ENCODE results near the gene JPH4.
"Not testable (repeated sequence)": the region's sequence is repeated elsewhere in the genome, so short reads cannot be mapped to it uniquely, and the experiment has no call there.

JPH4 gene

DNA sequence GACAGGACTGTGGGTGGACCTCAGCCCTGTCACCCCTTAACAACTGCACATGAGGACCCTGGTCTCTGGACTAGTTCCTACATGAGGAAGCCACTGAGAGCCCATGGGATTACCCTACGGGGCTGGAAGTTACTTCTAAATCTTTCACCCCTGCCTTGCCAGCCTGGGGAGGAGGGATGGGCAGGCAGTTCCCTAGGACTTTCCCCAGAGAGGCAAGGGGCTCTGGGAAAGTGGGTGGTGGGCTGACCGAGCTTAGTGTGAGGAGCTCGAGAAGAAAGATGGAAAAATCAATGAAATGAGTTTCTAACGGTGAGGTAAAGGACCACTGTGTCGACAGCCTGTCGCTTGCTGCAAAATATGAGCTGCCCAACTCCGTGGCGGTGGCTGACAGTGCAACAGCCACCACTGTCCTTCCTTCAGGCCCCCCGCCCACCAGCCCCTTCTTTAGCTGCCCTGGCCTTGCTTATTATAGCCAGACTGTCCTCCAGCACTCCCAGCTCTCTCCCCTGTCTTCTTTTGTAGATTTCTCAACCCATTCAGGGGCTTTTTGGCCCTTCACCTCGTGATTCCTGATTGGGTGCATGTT lies 32.0 kb downstream of the JPH4 start:
- no peak for DNase-seq (ENCODE audit: low read depth)

DNA sequence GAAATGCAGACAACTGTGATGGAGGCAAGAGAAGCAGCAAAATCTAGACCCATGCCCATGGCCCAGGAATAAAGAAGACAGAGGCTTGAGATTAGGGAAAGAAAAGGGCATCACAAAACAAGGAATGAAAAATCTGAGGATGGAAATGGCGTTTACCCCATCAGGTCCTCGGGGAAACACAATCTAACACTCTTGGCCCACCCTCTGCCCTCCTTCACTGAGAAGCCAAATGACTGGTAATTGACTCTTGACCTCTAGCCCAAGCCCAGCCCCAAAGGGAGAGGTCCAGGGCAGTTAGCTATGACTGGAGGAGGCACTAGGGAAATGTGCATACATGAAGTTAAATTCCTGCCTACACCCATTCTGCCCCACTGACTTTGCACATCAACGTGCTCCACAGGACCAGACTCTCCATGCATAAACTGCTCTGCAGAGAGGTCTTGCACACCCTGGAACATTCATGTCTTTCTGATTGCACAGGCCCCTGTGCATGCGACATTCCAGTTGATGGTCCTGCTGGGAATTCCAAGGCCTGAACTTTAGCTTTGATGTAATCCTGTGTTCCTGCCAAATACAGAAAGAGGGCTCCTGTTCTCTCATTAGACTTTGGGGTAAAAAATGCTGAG lies 32.7 kb downstream of the JPH4 start:
- no peak for DNase-seq (ENCODE audit: low read depth)

DNA sequence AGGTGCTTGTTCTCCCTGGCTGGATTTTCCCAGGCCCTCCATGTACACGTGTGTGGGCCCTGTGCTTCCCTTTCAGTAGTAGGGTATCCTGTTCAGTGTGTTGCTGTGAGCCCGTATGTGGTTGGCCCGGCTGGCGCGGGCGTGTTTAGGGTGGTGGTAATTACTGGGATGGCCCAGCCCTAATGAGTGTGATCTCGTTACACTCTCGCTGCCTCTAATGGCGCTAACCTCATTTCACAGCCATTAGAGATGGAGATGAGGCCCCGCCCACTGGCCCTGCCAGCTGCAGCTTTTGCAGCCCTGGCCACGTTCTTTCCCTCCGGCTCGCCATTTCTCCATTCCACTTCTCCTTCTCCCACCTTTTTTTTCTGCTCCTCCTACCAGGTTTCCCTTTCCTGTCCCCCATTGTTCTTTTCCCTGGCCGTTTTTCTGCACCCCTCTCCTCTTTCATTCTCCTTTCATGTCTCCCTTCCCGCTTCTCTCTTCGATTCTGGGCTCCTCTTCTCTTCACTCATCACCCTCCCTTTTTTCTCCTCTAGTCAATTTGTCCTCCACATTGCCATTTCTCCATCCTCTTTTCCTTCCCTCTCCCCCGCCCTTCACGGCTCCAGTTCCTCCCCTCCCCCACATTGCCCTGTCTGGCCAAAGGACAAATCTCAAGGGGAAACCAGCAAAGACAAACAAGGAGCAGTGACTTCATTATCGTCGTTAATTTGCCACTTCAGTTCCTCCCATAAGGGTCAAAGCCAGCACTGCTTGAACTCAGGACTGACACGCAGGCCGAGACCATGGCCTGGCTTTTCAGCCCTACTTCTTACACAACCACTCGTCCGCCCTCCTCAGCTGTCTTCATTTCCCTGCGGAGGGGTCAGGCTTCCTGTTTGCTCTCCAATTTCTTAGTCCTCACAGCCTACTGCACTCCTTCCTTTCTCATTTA lies 33.8 kb downstream of the JPH4 start:
- DNase-seq (ENCODE audit: low read depth), result no peak

DNA sequence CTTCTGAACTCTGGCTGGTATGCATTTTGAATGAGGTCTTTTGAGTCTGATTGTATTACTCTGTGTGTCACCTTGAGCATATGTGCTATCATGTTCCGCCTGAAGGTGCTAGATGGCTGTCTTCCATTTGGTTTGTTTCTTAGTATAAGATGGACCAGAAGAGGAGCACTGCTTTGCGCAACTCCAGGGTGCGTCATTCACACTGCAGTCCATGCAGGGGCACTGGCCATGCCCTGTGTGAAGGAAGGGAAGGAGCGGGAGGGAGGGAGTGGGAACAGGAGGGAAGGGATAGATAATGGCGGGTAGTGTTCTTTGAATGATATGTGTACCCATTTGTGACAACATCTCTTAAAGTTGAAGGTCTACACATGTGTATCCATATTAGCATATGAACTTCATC lies 35.2 kb downstream of the JPH4 start:
- no peak for DNase-seq (ENCODE audit: low read depth)

DNA sequence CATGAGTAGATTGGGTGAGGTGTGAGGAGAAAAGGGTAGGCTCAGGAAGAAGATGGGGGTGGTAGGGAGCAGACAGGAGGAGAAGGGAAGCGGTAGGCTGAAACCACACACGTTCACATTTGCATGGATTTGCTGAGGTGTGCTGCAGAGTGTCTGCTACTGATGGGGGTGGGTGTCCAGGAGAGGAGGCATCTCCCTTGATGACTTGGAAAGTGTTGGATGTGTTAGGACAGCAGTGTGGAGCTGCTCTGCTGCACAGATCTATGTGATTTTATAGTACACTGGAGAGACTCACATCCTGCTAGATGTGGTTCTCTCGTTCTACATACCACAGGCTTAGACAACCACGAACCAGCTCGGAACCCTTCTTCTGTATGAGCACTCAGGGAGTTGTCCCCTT lies 36.3 kb downstream of the JPH4 start:
- no peak for DNase-seq (ENCODE audit: low read depth)

DNA sequence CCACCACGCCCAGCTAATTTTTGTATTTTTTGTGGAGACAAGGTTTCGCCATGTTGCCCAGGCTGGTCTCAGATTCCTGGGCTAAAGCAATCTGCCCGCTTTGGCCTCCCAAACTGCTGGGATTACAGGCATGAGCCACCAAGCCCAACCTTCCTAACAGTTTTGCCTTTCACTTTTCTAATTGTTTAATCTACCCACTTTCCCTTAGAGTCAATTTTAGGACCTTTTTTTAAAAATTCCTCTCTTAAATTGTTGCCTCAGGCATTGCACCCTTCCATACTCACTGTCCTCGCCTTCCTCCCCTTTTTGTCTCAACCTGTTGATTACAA lies 38.5 kb downstream of the JPH4 start:
- no peak for DNase-seq (ENCODE audit: low read depth)

DNA sequence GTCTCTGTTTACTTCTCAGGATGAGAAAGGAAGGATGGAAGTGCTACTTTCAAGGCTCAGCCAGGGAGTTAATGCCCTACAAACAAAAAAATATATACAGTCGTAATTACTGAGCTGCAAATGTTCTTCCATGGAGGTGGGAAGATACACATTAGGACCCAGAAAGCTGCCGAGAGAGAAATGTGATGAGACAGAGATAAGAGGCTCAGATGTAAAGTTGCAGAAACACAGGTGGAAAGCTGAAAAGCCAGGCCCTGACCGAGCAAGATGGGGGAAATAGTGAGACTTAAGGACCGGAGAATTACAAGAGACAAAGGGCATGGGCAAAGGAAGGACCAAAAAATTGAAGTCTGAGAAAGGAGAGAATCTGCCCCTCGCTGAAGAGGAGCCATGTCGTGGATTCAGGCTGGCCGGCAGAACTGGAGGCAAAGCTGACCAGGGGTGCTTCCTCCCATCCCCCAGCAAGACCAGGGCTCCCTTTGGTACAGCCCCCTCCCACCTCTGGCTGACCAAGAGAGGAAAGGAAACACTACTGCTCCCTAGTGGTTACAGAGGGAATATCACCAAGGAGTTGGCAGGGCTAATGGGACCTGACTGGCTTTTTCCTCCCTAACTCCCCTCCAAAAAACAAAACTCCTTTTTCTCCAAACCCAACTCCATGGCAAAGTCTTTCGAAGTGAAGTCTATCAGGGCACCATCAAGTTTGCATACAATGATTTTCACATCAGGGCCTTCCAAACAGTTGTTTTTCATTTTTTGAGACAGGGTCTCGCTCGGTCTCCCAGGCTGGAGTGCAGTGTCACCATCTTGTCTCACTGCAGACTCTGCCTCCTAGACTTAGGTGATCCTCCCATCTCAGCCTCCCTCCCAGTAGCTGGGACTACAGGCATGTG lies 39.1 kb downstream of the JPH4 start:
- DNase-seq (ENCODE audit: low read depth), result no peak

DNA sequence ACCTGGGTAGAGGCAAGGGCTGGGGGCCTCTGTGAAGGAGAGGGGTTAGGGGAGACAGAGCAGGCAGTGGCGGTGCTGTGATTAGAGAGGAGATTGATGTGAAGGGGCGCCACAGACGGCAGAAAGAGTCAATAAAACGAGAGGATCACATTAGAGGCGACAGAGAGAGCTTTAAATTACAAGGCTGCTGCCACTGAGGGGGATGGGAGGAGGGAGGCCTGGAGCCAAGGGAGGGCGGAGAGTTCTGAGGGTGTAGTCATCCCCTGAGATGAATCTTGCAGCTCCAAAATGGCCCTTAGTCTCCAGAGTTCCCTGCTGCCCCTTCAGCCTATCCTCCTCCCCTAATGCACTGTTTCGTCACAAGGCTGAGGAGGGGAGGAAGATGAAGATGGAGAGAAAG lies 39.8 kb downstream of the JPH4 start:
- no peak for DNase-seq (ENCODE audit: low read depth)

DNA sequence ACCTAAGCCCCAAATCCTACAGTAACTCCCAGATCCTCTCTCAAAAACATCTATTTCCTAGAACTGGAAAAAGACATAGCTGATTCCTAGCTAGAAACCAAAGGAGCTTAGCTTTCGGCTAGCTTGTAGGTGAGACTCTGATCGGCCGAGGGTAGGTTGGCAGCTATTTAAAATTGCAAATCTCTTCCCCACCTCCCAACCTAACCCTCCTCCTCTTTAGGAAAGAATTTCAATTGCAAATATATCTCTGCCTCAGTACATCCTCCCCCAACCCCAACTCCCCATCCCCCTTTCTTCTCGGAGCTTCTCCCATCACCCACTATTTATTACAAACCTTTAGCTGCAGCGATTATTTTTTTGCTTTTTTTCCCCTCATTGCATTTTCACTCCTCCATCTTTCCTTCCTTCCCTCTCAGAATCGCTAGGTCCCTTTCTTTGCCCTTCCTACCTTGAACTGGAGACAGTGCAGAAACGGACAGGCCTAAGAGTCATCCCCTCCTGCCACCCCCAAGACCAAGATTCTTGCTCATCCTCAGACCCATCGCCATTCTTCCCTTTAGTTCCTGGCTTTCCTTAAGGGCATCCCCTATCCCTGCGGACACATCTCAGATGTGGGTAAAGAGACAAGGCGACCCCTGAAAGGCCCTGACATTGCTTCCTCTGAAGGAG lies 40.4 kb downstream of the JPH4 start:
- no peak for DNase-seq (ENCODE audit: low read depth)

DNA sequence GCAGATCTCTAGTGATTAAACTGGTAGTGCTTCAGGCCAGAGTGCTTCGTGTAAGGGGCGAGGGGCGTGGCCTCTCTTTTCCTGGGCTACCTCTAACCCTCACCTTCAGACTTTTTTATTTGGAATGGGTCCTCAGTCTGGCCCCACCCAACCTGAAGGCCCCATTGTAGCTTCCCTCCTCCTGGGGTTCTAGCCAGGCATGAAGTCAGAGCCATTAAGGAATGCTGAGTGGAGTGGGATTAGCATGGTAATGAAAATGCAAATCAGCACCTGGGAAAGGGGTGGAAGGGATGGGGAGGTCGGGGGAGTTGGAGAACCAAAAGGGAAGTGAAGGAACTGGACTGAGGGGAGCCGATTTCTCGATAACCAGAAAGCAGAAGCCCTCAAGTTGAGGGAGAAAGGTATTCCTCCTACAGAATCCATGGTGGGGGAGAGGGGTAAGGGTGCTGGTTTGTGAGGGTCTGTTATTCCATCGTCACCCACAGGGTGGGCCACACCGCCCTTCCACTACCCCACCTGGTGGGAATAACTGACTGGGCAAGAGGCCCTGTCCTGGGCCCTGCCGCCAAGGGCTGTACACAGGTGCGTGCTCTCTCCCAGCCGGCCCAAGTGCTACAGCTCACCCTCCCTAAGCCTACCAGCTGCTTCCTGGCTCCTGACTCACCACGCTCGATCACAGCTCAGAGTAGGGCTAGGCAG lies 41.1 kb downstream of the JPH4 start:
- DNase-seq (ENCODE audit: low read depth), result no peak

DNA sequence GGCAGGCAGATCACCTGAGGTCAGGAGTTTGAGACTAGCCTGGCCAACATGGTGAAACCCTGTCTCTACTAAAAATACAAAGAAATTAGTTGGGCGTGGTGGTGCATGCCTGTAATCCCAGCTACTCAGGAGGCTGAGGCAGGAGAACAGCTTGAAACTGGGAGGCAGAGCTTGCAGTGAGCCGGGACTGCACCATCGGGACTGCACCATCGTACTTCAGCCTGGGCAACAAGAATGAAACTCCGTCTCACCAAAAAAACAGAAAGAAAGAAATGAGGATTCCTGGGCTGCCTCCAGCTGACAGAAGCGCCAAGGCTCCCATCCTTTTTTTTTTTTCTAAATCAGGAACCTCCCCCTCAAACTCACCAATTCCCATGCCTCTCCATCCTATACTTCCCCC lies 41.7 kb downstream of the JPH4 start:
- DNase-seq (ENCODE audit: low read depth), result not testable (repeated sequence)

DNA sequence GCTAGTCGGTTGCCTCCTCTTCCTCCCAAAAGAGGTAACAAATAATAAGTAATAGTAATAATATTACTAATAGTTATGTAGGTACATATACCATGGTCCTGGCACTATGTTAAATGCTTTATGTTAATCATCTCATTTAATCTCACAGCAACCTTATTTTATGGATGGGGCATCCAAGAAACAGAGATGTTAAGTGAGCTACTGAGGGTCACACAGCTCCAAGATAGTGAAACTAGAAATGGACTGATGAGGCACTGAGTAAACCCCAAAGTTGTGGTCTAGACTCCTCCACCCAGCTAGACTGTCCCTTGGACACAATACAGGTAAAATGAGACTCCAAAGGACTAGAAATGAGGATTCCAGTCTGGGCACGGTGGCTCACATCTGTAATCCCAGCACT lies 42.1 kb downstream of the JPH4 start:
- no peak for DNase-seq (ENCODE audit: low read depth)

DNA sequence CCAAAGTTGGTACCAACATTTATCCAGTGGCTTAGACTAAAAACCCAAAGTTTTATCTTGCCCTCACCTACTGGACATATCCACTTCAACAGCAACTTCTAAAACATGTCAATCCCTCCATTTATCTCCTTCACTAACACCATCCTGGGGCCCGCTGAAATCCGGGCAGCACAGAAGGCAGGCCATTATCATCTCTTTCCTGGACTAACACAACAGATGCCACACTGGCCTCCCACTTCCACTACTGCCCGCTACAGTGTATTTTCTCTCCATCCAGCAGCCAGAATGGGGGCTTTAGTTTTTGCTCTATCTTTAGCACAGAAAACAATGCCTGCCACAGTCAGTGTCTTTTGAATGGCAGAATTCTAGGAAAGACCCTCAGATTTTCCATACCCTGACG lies 42.6 kb downstream of the JPH4 start:
- DNase-seq (ENCODE audit: low read depth), result no peak

DNA sequence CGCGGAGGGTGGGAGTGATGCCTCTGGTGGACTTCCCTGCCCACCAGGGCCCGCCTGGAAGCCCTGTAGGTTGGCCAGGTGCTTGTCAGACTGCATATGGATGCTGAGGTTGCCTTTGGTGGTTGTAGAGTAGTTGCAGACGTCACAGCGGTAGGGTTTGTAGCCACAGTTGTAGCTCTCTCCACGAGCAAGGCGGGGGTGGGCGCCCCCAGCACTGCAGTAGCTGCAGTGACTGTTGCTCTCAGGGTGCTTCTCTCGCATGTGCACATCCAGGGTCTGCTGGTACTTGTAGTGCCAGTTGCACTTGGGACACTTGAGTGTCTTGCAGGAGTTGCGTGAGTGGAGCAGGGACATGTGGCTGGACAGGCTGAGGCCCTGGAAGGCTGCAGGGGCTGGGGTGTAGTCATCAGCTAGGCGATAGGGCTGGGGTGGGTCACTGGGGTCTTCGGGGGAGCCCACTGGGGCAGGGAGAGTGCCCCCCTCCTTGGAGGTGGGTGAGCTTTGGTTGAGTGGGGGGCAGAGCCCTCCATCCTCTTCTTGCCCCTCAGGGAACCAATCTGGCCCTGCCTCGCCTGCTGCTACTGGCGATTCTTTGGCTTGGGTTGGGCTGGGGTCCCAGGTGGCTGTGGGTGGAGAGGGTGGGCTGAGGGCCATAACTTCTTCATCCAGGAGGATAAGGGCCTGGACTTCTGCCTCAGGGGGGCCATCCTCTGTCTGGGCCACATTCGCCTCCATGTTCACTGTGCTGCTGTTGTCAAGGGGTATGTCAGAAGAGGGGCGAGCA lies 44.7 kb downstream of the JPH4 start:
- no peak for DNase-seq (ENCODE audit: low read depth)

DNA sequence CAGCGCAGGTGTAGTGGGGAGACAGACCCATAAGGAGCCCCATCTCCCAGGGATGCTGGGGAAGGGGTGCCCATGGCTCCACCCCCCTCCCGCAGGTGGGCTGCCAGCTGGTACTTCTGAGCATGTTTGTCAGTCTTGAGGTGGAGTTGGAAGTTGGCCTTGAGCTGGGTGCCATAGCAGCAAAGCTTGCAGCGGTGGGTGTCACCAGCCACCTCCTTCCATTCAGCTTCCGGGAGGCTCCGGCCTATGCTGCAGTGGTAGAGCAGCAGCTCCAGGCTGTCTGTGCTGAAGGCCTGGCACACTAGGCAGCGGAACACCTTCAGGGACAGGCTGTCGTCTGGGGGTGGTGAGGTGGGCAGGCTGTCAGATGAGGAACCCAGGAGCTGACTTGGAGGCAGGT lies 45.9 kb downstream of the JPH4 start:
- no peak for DNase-seq (ENCODE audit: low read depth)

DNA sequence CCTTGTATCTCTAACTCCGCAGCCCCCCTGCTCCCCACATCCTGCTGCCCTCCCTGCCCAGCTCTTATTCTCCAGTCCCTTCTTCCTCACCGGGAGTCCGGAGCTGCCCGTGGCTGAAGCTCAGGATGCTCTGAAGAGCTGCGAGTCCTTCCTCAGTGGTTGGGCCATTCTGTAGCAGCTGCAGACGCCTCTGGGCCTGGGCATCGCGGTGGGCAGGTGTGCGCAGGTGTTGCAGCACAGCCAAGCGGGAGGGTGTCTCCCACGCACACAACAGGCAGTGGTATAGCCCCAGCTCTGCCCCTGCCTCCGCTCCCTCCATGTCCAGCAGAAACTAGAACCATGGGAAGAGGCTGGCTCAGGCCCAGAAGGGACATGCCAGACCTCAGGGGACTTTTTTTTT lies 47.2 kb downstream of the JPH4 start:
- DNase-seq (ENCODE audit: low read depth), result no peak

DNA sequence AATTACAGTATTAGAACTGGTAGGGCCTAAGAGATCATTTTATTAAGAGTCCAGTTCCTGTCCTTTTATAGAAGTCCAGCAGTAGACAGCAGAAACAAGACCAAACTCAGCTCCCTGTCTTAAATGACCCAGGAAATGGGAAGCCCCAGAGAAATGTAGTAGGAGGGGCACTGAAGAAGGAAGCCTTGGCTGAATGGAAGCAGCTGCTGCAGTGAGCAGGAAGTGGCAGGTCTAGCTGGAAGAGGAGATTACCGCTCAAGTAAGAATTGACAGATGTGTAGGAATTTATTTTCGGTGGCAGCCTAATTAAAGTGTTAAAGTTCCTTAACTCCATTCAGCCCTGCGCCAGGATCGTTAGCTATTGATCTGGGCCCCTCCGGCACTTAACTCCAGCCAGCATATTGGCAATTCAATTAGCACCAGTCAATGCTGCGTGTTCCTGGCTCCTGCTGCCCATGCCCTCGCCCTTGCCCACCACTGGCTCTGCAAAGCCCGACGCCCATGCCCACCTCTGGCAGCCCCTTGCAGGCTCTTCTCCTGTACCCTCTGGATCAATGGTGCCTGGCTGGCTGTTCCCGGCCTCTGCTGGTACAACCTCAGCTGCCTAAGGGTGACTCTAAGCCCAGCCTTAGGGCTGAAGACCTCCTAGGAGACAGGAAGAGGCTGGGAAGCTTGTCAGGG lies 48.1 kb downstream of the JPH4 start:
- no peak for DNase-seq (ENCODE audit: low read depth)

DNA sequence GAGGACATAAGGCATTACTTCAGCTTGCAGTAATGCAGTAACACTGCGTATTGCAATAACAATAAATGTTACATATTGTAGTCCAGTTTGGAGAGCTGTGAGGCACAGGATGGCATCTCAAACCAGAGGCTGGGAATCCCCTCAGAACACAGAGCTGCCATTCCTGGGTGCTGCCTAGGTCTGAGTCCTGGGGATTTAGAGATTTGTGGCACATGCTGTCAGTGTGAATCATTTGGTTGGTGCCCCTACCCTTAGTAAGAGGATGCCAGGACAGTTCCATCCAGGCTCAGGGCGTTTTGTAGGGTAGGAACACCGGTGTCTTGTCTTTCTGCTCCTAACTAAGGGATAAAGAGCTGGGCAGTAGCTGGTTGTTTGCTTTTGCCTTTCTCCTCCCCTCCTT lies 49.6 kb downstream of the JPH4 start:
- no peak for DNase-seq (ENCODE audit: low read depth)

DNA sequence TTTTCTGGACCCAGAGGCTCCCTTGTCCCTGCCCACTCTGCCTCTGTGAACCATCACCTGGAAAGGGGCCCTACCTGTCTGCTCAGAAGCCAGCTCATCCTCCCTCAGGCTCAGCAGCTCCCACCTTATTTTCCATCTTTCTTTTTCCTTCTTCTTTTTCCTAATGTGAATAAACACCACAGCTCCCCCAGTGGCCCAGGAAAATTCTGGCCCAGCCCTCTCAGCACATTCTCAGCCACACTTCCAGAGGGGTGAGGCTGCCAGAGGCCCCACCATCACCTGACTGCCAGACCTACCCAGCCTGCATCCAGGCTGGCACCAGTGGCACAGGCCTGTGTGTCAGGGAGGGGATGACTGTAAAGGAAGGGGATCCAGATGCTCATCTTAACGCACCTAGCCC lies 50.0 kb downstream of the JPH4 start:
- DNase-seq (ENCODE audit: low read depth), result no peak

DNA sequence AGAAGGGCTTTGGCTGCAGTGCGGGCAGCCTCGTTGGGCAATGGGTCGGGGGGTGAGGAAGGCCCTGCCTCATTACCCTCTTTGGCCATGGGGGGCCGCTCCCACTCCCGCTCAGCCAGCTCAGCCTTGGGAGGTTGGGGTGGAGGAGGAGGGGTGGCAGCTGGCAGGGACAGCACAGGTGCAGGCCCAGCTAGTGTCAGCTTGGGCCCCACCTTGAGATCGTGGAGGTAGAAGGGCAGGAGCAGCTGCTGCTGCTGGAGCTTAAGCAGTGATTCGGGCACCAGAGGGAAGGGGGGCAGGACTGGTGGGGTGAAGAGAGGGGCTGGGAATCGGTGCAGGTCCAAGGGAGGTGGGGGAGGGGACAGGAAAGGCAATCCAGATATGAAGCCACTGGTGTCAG lies 53.0 kb downstream of the JPH4 start:
- DNase-seq (ENCODE audit: low read depth), result no peak

Data from stimulated activated CD8-positive, alpha-beta memory T cell treated with anti-CD3 and anti-CD28 coated beads, Interleukin-7, amount 100 ng/mL, for 24 hours (primary cell).